Testis (tissue), 3 donors: ENCODE measurements around the gene AKIRIN2. TPM values are rescaled to one million over a fixed set of nuclear protein-coding genes. Genes with fewer than 3 reads are reported as not detected.

ENCODE experiments used
- DNase-seq: peaks from one replicate; pipeline ENCODE4 v3.0.0-alpha.2; 2019
- H3K27ac ChIP-seq, 2 donors: fragments of 200-600 bp; sonication (generic); one replicate each; pipeline ENCODE4 v1.5.1; 2019
- H3K27me3 ChIP-seq: fragments of 200-600 bp; sonication (generic); one replicate; pipeline ENCODE4 v1.5.1; 2019
- H3K36me3 ChIP-seq: fragments of 200-600 bp; sonication (generic); one replicate; pipeline ENCODE4 v1.5.1; 2017; ENCODE audit warnings: low read depth; ENCODE audit errors: missing control alignments
- H3K4me1 ChIP-seq: fragments of 200-600 bp; sonication (generic); one replicate; pipeline ENCODE4 v1.5.1; 2019
- H3K4me3 ChIP-seq, 2 donors: fragments of 200-600 bp; sonication (generic); one replicate each; pipeline ENCODE4 v1.5.1; 2017 to 2019
- H3K9me3 ChIP-seq: fragments of 200-600 bp; sonication (generic); one replicate; pipeline ENCODE4 v1.5.1; 2017
- CTCF ChIP-seq, 3 experiments: fragments of 450-650 bp in 2 of 3; fragments of 200-600 bp in 1 of 3; sonication (generic) in 1 of 3; IDR thresholded peaks; one replicate each; pipeline ENCODE4 v1.5.1; 2016 to 2019; ENCODE audit warnings: antibody characterized with exemption in 3 of 3, mild to moderate bottlenecking in 2 of 3, moderate library complexity in 1 of 3
- POLR2A ChIP-seq: fragments of 450-650 bp; IDR thresholded peaks from one replicate; pipeline ENCODE4 v1.6.1; 2017; ENCODE audit warnings: antibody characterized with exemption, mild to moderate bottlenecking, moderate library complexity
- WGBS, 2 donors: methylation state at CpG; one replicate each; pipeline ENCODE4 v1.1.5; 2018; 5-methylcytosine and 5-hydroxymethylcytosine counted together
- intact Hi-C: fragments of 100-400 bp; cut with DNase I; formaldehyde crosslinking; loops from one replicate; pipeline ENCODE4 v1.15.1; 2023; ENCODE audit warnings: low total_unique reads
- polyA plus RNA-seq: library from polyadenylated mRNA; stranded (reverse); fragments of 350-450 nt; fragmentation: Illumina TruSeq; extraction: RNeasy Lipid Tissue Mini Kit (QIAGEN cat#74804); gene quantifications from one replicate; pipeline ENCODE4 v1.2.3, GENCODE V29; 2014; ENCODE audit warnings: low read depth, low replicate concordance; ENCODE audit not compliant: insufficient read depth
- total RNA-seq, 2 donors: library from RNA; depleted of rRNA; stranded (reverse); fragments of >200 nt; gene quantifications; one replicate each; pipeline ENCODE4 v1.2.3, GENCODE V29; 2016

Gene AKIRIN2
- total and polyA plus RNA-seq, 3 donors from 2014 or later = 65.2 to 73.5 (median 72.5) TPM

GRCh38 chr6:87670707-87671106 lies 31.3 kb downstream of the AKIRIN2 start:
- peak overlapping the region in 1 of 2 donors; percentile 20 for H3K27ac ChIP-seq
- WGBS, 2 donors = 47 to 56% methylated on average over 2 of the region's 2 CpGs
- no peaks in the 10 kb centered on the region for H3K9me3 ChIP-seq
- H3K36me3 ChIP-seq = no peaks in the 10 kb centered on the region
- DNase-seq = no peak
- H3K27me3 ChIP-seq = no peaks in the 10 kb centered on the region
- intact Hi-C loops = no loop called here
- no peak overlapping the region for H3K4me3 ChIP-seq
- no peaks in the 10 kb centered on the region for H3K4me1 ChIP-seq
- no peak for TF ChIP-seq CTCF (IDR thresholded peaks at IDR 0.05)
- TF ChIP-seq POLR2A = no peak

- no peak overlapping the region for H3K4me3 ChIP-seq
- H3K4me1 ChIP-seq = no peaks in the 10 kb centered on the region
- no peaks in the 10 kb centered on the region for H3K27me3 ChIP-seq
- no peaks in the 10 kb centered on the region for H3K36me3 ChIP-seq
- TF ChIP-seq CTCF (IDR thresholded peaks at IDR 0.05) (no peak), POLR2A (no peak)
- H3K9me3 ChIP-seq = no peaks in the 10 kb centered on the region
- DNase-seq = no peak
- 71 to 72% methylated on average over 3 of the region's 3 CpGs for WGBS, 2 donors
- H3K27ac ChIP-seq = no peak overlapping the region
- intact Hi-C loops = no loop called here
These were observed 33.0 kb downstream of the AKIRIN2 start for GRCh38 chr6:87669051-87669450.

GRCh38 chr6:87668013-87668412 lies 34.0 kb downstream of the AKIRIN2 start:
- H3K9me3 ChIP-seq = no peaks in the 10 kb centered on the region
- H3K36me3 ChIP-seq = no peaks in the 10 kb centered on the region
- WGBS, 2 donors = 90 to 97% methylated on average over 2 of the region's 2 CpGs
- intact Hi-C loops = no loop called here
- no peaks in the 10 kb centered on the region for H3K27me3 ChIP-seq
- no peak overlapping the region for H3K4me3 ChIP-seq
- TF ChIP-seq CTCF (IDR thresholded peaks at IDR 0.05) (no peak), POLR2A (no peak)
- H3K4me1 ChIP-seq = no peaks in the 10 kb centered on the region
- H3K27ac ChIP-seq = no peak overlapping the region
- DNase-seq = no peak

- no peak for TF ChIP-seq CTCF (IDR thresholded peaks at IDR 0.05)
- no peak for TF ChIP-seq POLR2A
These were observed 35.0 kb downstream of the AKIRIN2 start for GRCh38 chr6:87667032-87667431.

GRCh38 chr6:87664921-87665485 lies 37.0 kb downstream of the AKIRIN2 start:
- Histone ChIP-seq H3K4me3 (no peak overlapping the region), H3K9me3 (no peaks in the 10 kb centered on the region), H3K36me3 (no peaks in the 10 kb centered on the region), H3K27ac (no peak overlapping the region), H3K4me1 (peaks cover 8% of the 10 kb centered on the region), H3K27me3 (no peaks in the 10 kb centered on the region)
- intact Hi-C loops = no loop called here
- TF ChIP-seq CTCF (IDR thresholded peaks at IDR 0.05) (no peak), POLR2A (no peak)
- no peak for DNase-seq

More at GRCh38 chr6:87667032-87667431, 35.0 kb downstream of the AKIRIN2 start:
- intact Hi-C loops = no loop called here
- H3K27me3 ChIP-seq = no peaks in the 10 kb centered on the region
- no peaks in the 10 kb centered on the region for H3K9me3 ChIP-seq
- H3K4me1 ChIP-seq = no peaks in the 10 kb centered on the region
- H3K4me3 ChIP-seq = no peak overlapping the region
- no peak for DNase-seq
- H3K27ac ChIP-seq = no peak overlapping the region
- no peaks in the 10 kb centered on the region for H3K36me3 ChIP-seq
